IMR-90 (cell line): Measurements from ENCODE around the gene SAFB2. TPM values are rescaled to one million over a fixed set of nuclear protein-coding genes. Genes with fewer than 3 reads are reported as not detected.

ENCODE experiments used
- ATAC-seq: fragments of 200-7000 bp; cut with Tn5 transposase; 2 replicates; pipeline ENCODE4 v1.9.1; 2020; ENCODE audit warnings: low read depth, mild to moderate bottlenecking, moderate library complexity
- BruUV-seq: library from RNA; stranded (reverse); fragments of 400-500 nt; replicated peaks from 2 replicates; lab custom pipeline; 2021; lab: Mats Ljungman, UMichigan
- CTCF ChIA-PET: fragments of 300-600 bp; formaldehyde crosslinking; extraction: SDS; loops from one replicate; lab custom pipeline; 2021; ENCODE audit warnings: antibody characterized with exemption; lab: Yijun Ruan, JAX
- POLR2A ChIA-PET: fragments of 300-600 bp; sonication (Branson Sonifier 250); formaldehyde crosslinking; loops from one replicate; lab custom pipeline; 2022; ENCODE audit warnings: antibody characterized with exemption; ENCODE audit not compliant: unreplicated experiment; lab: Charles Lee
- DNase-seq: peaks from one replicate; pipeline ENCODE4 v3.0.0; 2013
- H2AFZ ChIP-seq: replicated peaks from 2 replicates; pipeline ENCODE3; 2013; ENCODE audit warnings: low read length, mild to moderate bottlenecking; ENCODE audit not compliant: poor library complexity
- H2AK5ac ChIP-seq: 2 replicates; pipeline ENCODE4 v1.6.1; 2013; ENCODE audit warnings: low read depth, low read length, inconsistent platforms
- H2AK9ac ChIP-seq: replicated peaks from 2 replicates; pipeline ENCODE3; 2013; ENCODE audit warnings: mild to moderate bottlenecking, low read depth, low read length, moderate library complexity; ENCODE audit not compliant: poor library complexity
- H2BK120ac ChIP-seq: 2 replicates; pipeline ENCODE4 v1.6.1; 2013; ENCODE audit warnings: low read depth, low read length, inconsistent platforms
- H2BK15ac ChIP-seq: 3 replicates; pipeline ENCODE4 v1.6.1; 2013; ENCODE audit warnings: low read depth, low read length, inconsistent platforms
- H2BK20ac ChIP-seq: 2 replicates; pipeline ENCODE4 v1.6.1; 2013; ENCODE audit warnings: low read depth, mild to moderate bottlenecking, inconsistent platforms, low read length, moderate library complexity
- H2BK5ac ChIP-seq: 2 replicates; pipeline ENCODE4 v1.6.1; 2013; ENCODE audit warnings: mild to moderate bottlenecking, low read depth, low read length, inconsistent platforms; ENCODE audit not compliant: poor library complexity, severe bottlenecking
- H3K14ac ChIP-seq: replicated peaks from 2 replicates; pipeline ENCODE4 v1.6.1; 2013; ENCODE audit warnings: low read depth, low read length, inconsistent platforms
- H3K18ac ChIP-seq: 2 replicates; pipeline ENCODE4 v1.6.1; 2013; ENCODE audit warnings: low read depth, low read length, control low read depth
- H3K23ac ChIP-seq: 2 replicates; pipeline ENCODE4 v1.6.1; 2013; ENCODE audit warnings: low read depth, low read length, inconsistent platforms
- H3K27ac ChIP-seq: 2 replicates; pipeline ENCODE4 v1.5.1; 2013; ENCODE audit warnings: mild to moderate bottlenecking, control low read depth, low read length; ENCODE audit not compliant: insufficient read depth
- H3K27me3 ChIP-seq: 2 replicates; pipeline ENCODE4 v1.6.1; 2013; ENCODE audit warnings: low read length; ENCODE audit not compliant: control insufficient read depth, insufficient read depth
- H3K36me3 ChIP-seq: 2 replicates; pipeline ENCODE4 v1.6.1; 2013; ENCODE audit warnings: low read length, mixed read lengths; ENCODE audit not compliant: control insufficient read depth, insufficient read depth
- H3K4ac ChIP-seq: 2 replicates; pipeline ENCODE4 v1.6.1; 2013; ENCODE audit warnings: low read depth, low read length, inconsistent platforms
- H3K4me1 ChIP-seq: 2 replicates; pipeline ENCODE4 v1.6.1; 2013; ENCODE audit warnings: low read length, mixed read lengths; ENCODE audit not compliant: control insufficient read depth, insufficient read depth
- H3K4me2 ChIP-seq: 2 replicates; pipeline ENCODE4 v1.6.1; 2013; ENCODE audit warnings: low read depth, mild to moderate bottlenecking, control low read depth, low read length, moderate library complexity
- H3K4me3 ChIP-seq: 2 replicates; pipeline ENCODE4 v1.5.1; 2013; ENCODE audit warnings: low read depth, mild to moderate bottlenecking, control low read depth, low read length, moderate library complexity; ENCODE audit not compliant: insufficient read depth
- H3K56ac ChIP-seq: 2 replicates; pipeline ENCODE4 v1.6.1; 2013; ENCODE audit warnings: low read length, inconsistent platforms; ENCODE audit not compliant: insufficient read depth; ENCODE audit errors: extremely low read depth
- H3K79me1 ChIP-seq, 2 experiments: 2 replicates each; pipeline ENCODE4 v1.6.1; 2013; ENCODE audit warnings: low read length in 2 of 2, inconsistent platforms in 1 of 2, low read depth in 1 of 2
- H3K9ac ChIP-seq: 2 replicates; pipeline ENCODE4 v1.6.1; 2013; ENCODE audit warnings: low read depth, low read length, control low read depth
- H3K9me1 ChIP-seq: 2 replicates; pipeline ENCODE4 v1.6.1; 2013; ENCODE audit warnings: low read length, inconsistent platforms; ENCODE audit not compliant: insufficient read depth
- H3K9me3 ChIP-seq: 2 replicates; pipeline ENCODE4 v1.6.1; 2013; ENCODE audit warnings: low read length; ENCODE audit not compliant: control insufficient read depth, insufficient read depth
- H4K20me1 ChIP-seq: 2 replicates; pipeline ENCODE4 v1.6.1; 2013; ENCODE audit warnings: low read length, inconsistent platforms; ENCODE audit not compliant: insufficient read depth
- H4K5ac ChIP-seq: 2 replicates; pipeline ENCODE4 v1.6.1; 2013; ENCODE audit warnings: mild to moderate bottlenecking, low read depth, low read length, control low read depth
- H4K8ac ChIP-seq, 2 experiments: 2 replicates each; pipeline ENCODE4 v1.6.1; 2013; ENCODE audit warnings: low read depth in 2 of 2, low read length in 2 of 2, control low read depth in 1 of 2, inconsistent platforms in 1 of 2
- H4K91ac ChIP-seq: 2 replicates; pipeline ENCODE4 v1.6.1; 2013; ENCODE audit warnings: low read depth, low read length, inconsistent platforms; ENCODE audit not compliant: insufficient read depth
- BHLHE40 ChIP-seq: fragments of 150-350 bp; IDR thresholded peaks from 2 replicates; pipeline ENCODE4 v1.6.1; 2016; ENCODE audit warnings: mild to moderate bottlenecking, low read depth, low read length
- CEBPB ChIP-seq: IDR thresholded peaks from 2 replicates; pipeline ENCODE4 v1.6.1; 2012; ENCODE audit warnings: low read depth, low read length, improper control_type of control experiment
- CHD1 ChIP-seq: IDR thresholded peaks from 2 replicates; pipeline ENCODE4 v1.6.1; 2012; ENCODE audit warnings: low read depth, low read length, improper control_type of control experiment
- FOS ChIP-seq: fragments of 150-350 bp; IDR thresholded peaks from 2 replicates; pipeline ENCODE4 v1.6.1; 2016; ENCODE audit warnings: low read depth, low read length
- MAFK ChIP-seq: IDR thresholded peaks from 2 replicates; pipeline ENCODE4 v1.6.1; 2012; ENCODE audit warnings: low read depth, low read length, improper control_type of control experiment
- MAZ ChIP-seq: IDR thresholded peaks from 2 replicates; pipeline ENCODE4 v1.6.1; 2012; ENCODE audit warnings: low read depth, mild to moderate bottlenecking, low read length, improper control_type of control experiment, moderate library complexity, borderline replicate concordance
- MXI1 ChIP-seq: IDR thresholded peaks from 2 replicates; pipeline ENCODE4 v1.6.1; 2012; ENCODE audit warnings: low read depth, mild to moderate bottlenecking, low read length, moderate library complexity, borderline replicate concordance
- NFE2L2 ChIP-seq: fragments of 150-350 bp; IDR thresholded peaks from 2 replicates; pipeline ENCODE4 v1.6.1; 2016; ENCODE audit warnings: low read depth, mild to moderate bottlenecking, low read length
- POLR2A ChIP-seq: IDR thresholded peaks from 2 replicates; pipeline ENCODE4 v1.6.1; 2012; ENCODE audit warnings: mild to moderate bottlenecking, low read depth, low read length
- RAD21 ChIP-seq: IDR thresholded peaks from 2 replicates; pipeline ENCODE4 v1.6.1; 2012; ENCODE audit warnings: low read length, improper control_type of control experiment
- RCOR1 ChIP-seq: IDR thresholded peaks from 2 replicates; pipeline ENCODE4 v1.6.1; 2012; ENCODE audit warnings: mild to moderate bottlenecking, low read length, improper control_type of control experiment; ENCODE audit not compliant: insufficient replicate concordance
- RFX5 ChIP-seq: IDR thresholded peaks from 2 replicates; pipeline ENCODE4 v1.8.0; 2012; ENCODE audit warnings: low read depth, mild to moderate bottlenecking, low read length, moderate library complexity
- SMC3 ChIP-seq: fragments of 150-350 bp; IDR thresholded peaks from 2 replicates; pipeline ENCODE4 v1.6.1; 2016; ENCODE audit warnings: low read depth, mild to moderate bottlenecking, antibody characterized with exemption, low read length, moderate library complexity
- WGBS, 2 experiments: methylation state at CpG; one replicate each; pipeline versions ENCODE4 v1.1.5 to v1.1.7; 2013; ENCODE audit warnings: missing lambda C conversion rate in 2 of 2; ENCODE audit not compliant: insufficient read length in 1 of 2; ENCODE audit errors: extremely low coverage in 2 of 2; 5-methylcytosine and 5-hydroxymethylcytosine counted together
- dilution Hi-C: fragments of 300-500 bp; cut with HindIII; formaldehyde crosslinking; loops from one replicate; pipeline ENCODE4 v1.14.3; 2018; ENCODE audit warnings: low sequenced_read_pairs; ENCODE audit not compliant: unreplicated experiment
- in situ Hi-C: fragments of 300-500 bp; cut with MboI; formaldehyde crosslinking; loops from 3 replicates; pipeline ENCODE4 v1.14.3; 2019; ENCODE audit warnings: low sequenced_read_pairs, inconsistent platforms, mixed read lengths
- intact Hi-C: fragments of 100-400 bp; cut with micrococcal nuclease; formaldehyde crosslinking; loops from 2 replicates; pipeline ENCODE4 v1.10.0; 2022
- polyA plus RNA-seq, 3 experiments: library from polyadenylated mRNA; depleted of rRNA; stranded (reverse); fragments of >200 nt; gene quantifications; 2 replicates each; pipeline ENCODE4 v1.2.3, GENCODE V29; 2012; ENCODE audit warnings: low replicate concordance in 1 of 3
- total RNA-seq: library from RNA; depleted of rRNA; stranded (reverse); fragments of >200 nt; gene quantifications from 2 replicates; pipeline ENCODE4 v1.2.3, GENCODE V29; 2012
- TF ChIP-seq, protein P1 (sequence below): fragments of 150-350 bp; IDR thresholded peaks from 2 replicates; pipeline ENCODE4 v1.6.1; 2017; ENCODE audit warnings: mild to moderate bottlenecking, antibody characterized with exemption, low read length, low read depth
- TF ChIP-seq, protein P2 (sequence below): fragments of 150-350 bp; IDR thresholded peaks from 2 replicates; pipeline ENCODE4 v1.6.1; 2016; ENCODE audit warnings: low read depth, mild to moderate bottlenecking, low read length, moderate library complexity, borderline replicate concordance
- TF ChIP-seq, protein P3 (sequence below): conservative IDR thresholded peaks from 2 replicates; pipeline ENCODE4 v1.5.1; 2012; ENCODE audit warnings: mild to moderate bottlenecking, low read depth, low read length, improper control_type of control experiment

SAFB2 gene
- total and polyA plus RNA-seq, 2 of the 4 experiments (the other 2 are of a cell fraction) = 11.8 to 26.2 TPM

DNA sequence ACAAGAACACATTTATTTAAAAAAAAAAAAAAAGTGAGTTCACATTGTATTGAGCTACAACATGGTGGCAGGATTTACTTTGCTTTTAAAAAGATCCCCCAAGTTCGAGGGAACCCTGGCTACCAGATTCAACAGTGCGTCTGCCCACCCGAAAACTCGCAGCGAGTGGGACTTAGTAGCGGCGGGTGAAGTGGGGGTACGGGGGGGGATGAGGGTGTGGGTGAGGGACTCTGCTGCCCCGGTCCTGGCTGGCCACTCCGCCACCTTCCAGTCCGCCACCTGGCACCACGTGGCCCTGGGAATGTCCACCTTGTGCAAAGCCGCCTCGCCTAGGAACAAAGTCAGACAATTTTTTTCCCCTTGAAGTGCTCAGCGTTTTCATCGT, 35.5 kb downstream of the SAFB2 start:
- Histone ChIP-seq H2BK20ac (no peak overlapping the region), H3K4ac (no peak overlapping the region), H2BK5ac (no peak overlapping the region), H3K9me3 (no peaks in the 10 kb centered on the region), H3K4me1 (no peaks in the 10 kb centered on the region), H3K27ac (no peak overlapping the region), H4K8ac (no peak overlapping the region), H2BK120ac (no peak overlapping the region), H3K56ac (no peak overlapping the region), H2AFZ (no peak overlapping the region), H4K5ac (no peak overlapping the region), H3K9me1 (no peaks in the 10 kb centered on the region), H2AK5ac (no peak overlapping the region), H4K20me1 (no peaks in the 10 kb centered on the region; the same call in none of the 2 replicates), H4K91ac (no peak overlapping the region), H3K4me3 (no peak overlapping the region), H2AK9ac (no peak overlapping the region), H3K36me3 (peaks cover 57% of the 10 kb centered on the region), H3K18ac (no peak overlapping the region), H3K79me1 (peaks cover 0 to 13% of the 10 kb centered on the region in 2 experiments; a peak in 2 of 4 replicates), H3K14ac (no peak overlapping the region), H3K9ac (no peak overlapping the region), H3K23ac (no peak overlapping the region), H3K27me3 (no peaks in the 10 kb centered on the region), H2BK15ac (no peak overlapping the region), H3K4me2 (no peak overlapping the region)
- CTCF ChIA-PET = interaction anchor here (0.7 kb wide), 1 partner anchor 134 kb away, joined by 4 read pairs; no protein-coding TSS in a partner anchor
- TF ChIP-seq BHLHE40 = no peak
- no peak for TF ChIP-seq SMC3
- TF ChIP-seq MXI1 = no peak
- no peak for TF ChIP-seq CHD1
- TF ChIP-seq, protein P1, sequence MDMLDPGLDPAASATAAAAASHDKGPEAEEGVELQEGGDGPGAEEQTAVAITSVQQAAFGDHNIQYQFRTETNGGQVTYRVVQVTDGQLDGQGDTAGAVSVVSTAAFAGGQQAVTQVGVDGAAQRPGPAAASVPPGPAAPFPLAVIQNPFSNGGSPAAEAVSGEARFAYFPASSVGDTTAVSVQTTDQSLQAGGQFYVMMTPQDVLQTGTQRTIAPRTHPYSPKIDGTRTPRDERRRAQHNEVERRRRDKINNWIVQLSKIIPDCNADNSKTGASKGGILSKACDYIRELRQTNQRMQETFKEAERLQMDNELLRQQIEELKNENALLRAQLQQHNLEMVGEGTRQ = no peak
- no peak for TF ChIP-seq RCOR1
- TF ChIP-seq CEBPB = no peak
- TF ChIP-seq RAD21 = no peak
- no peak for TF ChIP-seq RFX5
- no peak for TF ChIP-seq MAZ
- TF ChIP-seq MAFK = no peak
- TF ChIP-seq NFE2L2 = no peak
- TF ChIP-seq POLR2A = no peak
- TF ChIP-seq FOS = no peak
- TF ChIP-seq, protein P2, sequence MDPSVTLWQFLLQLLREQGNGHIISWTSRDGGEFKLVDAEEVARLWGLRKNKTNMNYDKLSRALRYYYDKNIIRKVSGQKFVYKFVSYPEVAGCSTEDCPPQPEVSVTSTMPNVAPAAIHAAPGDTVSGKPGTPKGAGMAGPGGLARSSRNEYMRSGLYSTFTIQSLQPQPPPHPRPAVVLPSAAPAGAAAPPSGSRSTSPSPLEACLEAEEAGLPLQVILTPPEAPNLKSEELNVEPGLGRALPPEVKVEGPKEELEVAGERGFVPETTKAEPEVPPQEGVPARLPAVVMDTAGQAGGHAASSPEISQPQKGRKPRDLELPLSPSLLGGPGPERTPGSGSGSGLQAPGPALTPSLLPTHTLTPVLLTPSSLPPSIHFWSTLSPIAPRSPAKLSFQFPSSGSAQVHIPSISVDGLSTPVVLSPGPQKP = no peak
- TF ChIP-seq, protein P3, sequence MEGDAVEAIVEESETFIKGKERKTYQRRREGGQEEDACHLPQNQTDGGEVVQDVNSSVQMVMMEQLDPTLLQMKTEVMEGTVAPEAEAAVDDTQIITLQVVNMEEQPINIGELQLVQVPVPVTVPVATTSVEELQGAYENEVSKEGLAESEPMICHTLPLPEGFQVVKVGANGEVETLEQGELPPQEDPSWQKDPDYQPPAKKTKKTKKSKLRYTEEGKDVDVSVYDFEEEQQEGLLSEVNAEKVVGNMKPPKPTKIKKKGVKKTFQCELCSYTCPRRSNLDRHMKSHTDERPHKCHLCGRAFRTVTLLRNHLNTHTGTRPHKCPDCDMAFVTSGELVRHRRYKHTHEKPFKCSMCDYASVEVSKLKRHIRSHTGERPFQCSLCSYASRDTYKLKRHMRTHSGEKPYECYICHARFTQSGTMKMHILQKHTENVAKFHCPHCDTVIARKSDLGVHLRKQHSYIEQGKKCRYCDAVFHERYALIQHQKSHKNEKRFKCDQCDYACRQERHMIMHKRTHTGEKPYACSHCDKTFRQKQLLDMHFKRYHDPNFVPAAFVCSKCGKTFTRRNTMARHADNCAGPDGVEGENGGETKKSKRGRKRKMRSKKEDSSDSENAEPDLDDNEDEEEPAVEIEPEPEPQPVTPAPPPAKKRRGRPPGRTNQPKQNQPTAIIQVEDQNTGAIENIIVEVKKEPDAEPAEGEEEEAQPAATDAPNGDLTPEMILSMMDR = no peak
- intact Hi-C loops = no loop called here
- DNase-seq = no peak
- in situ Hi-C loops = no loop called here
- TSS peak; percentile 72 for BruUV-seq
- POLR2A ChIA-PET = no interaction called here
- ATAC-seq = no peak
- WGBS, 2 experiments = 98% methylated on average over 6 of the region's 16 CpGs; no CpG with 5 or more reads in 1 of the 2 experiments
- dilution Hi-C loops = no loop called here
